Astrocyte (in vitro differentiated cells and primary cell): ENCODE results near the gene COPE. TPM values are rescaled to one million over a fixed set of nuclear protein-coding genes. Genes with fewer than 3 reads are reported as not detected.
A peak's percentile ranks its signal among the peaks of the same experiment; 100 is the strongest.

Source experiments
- DNase-seq: peaks from one replicate; pipeline ENCODE4 v3.0.0-alpha.2; 2010; ENCODE audit warnings: low read depth
- FAIRE-seq: peaks from 2 replicates; lab custom pipeline; 2011; peaks lifted over from hg19 to GRCh38; lab: Jason Lieb, UNC
- H2AFZ ChIP-seq: 2 replicates; pipeline ENCODE4 v1.6.0; 2012; ENCODE audit warnings: low read depth, low read length, inconsistent platforms
- H3K27ac ChIP-seq: 2 replicates; pipeline ENCODE4 v1.5.1; 2011; ENCODE audit warnings: low read depth, low read length, inconsistent platforms
- H3K27me3 ChIP-seq: 2 replicates; pipeline ENCODE4 v1.6.0; 2011; ENCODE audit warnings: low read length, inconsistent platforms; ENCODE audit not compliant: insufficient read depth
- H3K36me3 ChIP-seq: 2 replicates; pipeline ENCODE4 v1.5.1; 2011; ENCODE audit warnings: low read length, inconsistent platforms; ENCODE audit not compliant: insufficient read depth
- H3K4me1 ChIP-seq: 2 replicates; pipeline ENCODE4 v1.5.1; 2011; ENCODE audit warnings: low read length, inconsistent platforms; ENCODE audit not compliant: insufficient read depth
- H3K4me2 ChIP-seq: 2 replicates; pipeline ENCODE4 v1.6.0; 2012; ENCODE audit warnings: low read length, inconsistent platforms
- H3K4me3 ChIP-seq: 2 replicates; pipeline ENCODE4 v1.5.1; 2011; ENCODE audit warnings: low read depth, mild to moderate bottlenecking, low read length, inconsistent platforms; ENCODE audit not compliant: insufficient read depth
- H3K79me2 ChIP-seq: 2 replicates; pipeline ENCODE4 v1.6.0; 2012; ENCODE audit warnings: mild to moderate bottlenecking, low read length, inconsistent platforms; ENCODE audit not compliant: insufficient read depth
- H3K9ac ChIP-seq: 2 replicates; pipeline ENCODE4 v1.6.0; 2012; ENCODE audit warnings: mild to moderate bottlenecking, low read length, inconsistent platforms
- H3K9me3 ChIP-seq: 2 replicates; pipeline ENCODE4 v1.5.1; 2012; ENCODE audit warnings: low read depth, mild to moderate bottlenecking, low read length, inconsistent platforms; ENCODE audit not compliant: insufficient read depth
- H4K20me1 ChIP-seq: 2 replicates; pipeline ENCODE4 v1.6.0; 2012; ENCODE audit warnings: low read length, inconsistent platforms; ENCODE audit not compliant: insufficient read depth
- H3K27ac Mint-ChIP-seq: one replicate; pipeline ENCODE4 v1.8.0; 2021; ENCODE audit warnings: mild to moderate bottlenecking, mixed read lengths; ENCODE audit not compliant: unreplicated experiment
- H3K27me3 Mint-ChIP-seq: one replicate; pipeline ENCODE4 v1.8.0; 2021; ENCODE audit warnings: low read depth, mixed read lengths; ENCODE audit not compliant: unreplicated experiment
- H3K36me3 Mint-ChIP-seq: one replicate; pipeline ENCODE4 v1.8.0; 2021; ENCODE audit warnings: low read depth, mixed read lengths; ENCODE audit not compliant: unreplicated experiment
- H3K4me1 Mint-ChIP-seq: one replicate; pipeline ENCODE4 v1.8.0; 2021; ENCODE audit warnings: low read depth, mixed read lengths; ENCODE audit not compliant: unreplicated experiment
- H3K4me3 Mint-ChIP-seq: one replicate; pipeline ENCODE4 v1.8.0; 2021; ENCODE audit warnings: mild to moderate bottlenecking, moderate library complexity, mixed read lengths; ENCODE audit not compliant: unreplicated experiment
- H3K9me3 Mint-ChIP-seq: one replicate; pipeline ENCODE4 v1.8.0; 2021; ENCODE audit warnings: mild to moderate bottlenecking, mixed read lengths; ENCODE audit not compliant: unreplicated experiment
- CTCF ChIP-seq: IDR thresholded peaks from 2 replicates; pipeline ENCODE4 v1.5.1; 2011; ENCODE audit warnings: low read depth, mild to moderate bottlenecking, inconsistent platforms, low read length, moderate library complexity; ENCODE audit not compliant: insufficient read depth
- EZH2 ChIP-seq: IDR thresholded peaks from 2 replicates; pipeline ENCODE4 v1.6.1; 2012; ENCODE audit warnings: mild to moderate bottlenecking, low read length, inconsistent platforms; ENCODE audit not compliant: insufficient read depth
- total RNA-seq: library from RNA; stranded (reverse); gene quantifications from 2 replicates; pipeline ENCODE4 v1.2.1, GENCODE V29; 2021

Gene COPE
- total RNA-seq, 1 donor from 2014 or later = 298 TPM

GRCh38 chr19:18896421-18896841 is 22.8 kb downstream of the COPE start:
- Histone ChIP-seq H3K36me3 (no peaks in the 10 kb centered on the region), H3K9me3 (no peaks in the 10 kb centered on the region), H2AFZ (peak overlapping the region; percentile 34), H3K4me2 (peak overlapping the region; percentile 83), H3K4me1 (peaks cover 9% of the 10 kb centered on the region), H4K20me1 (peaks cover 47% of the 10 kb centered on the region), H3K79me2 (no peaks in the 10 kb centered on the region), H3K9ac (no peak overlapping the region), H3K4me3 (no peak overlapping the region), H3K27ac (no peak overlapping the region), H3K27me3 (peaks cover 7% of the 10 kb centered on the region)
- H3K27ac Mint-ChIP-seq = no peak overlapping the region
- H3K4me1 Mint-ChIP-seq = peaks cover 2% of the 10 kb centered on the region
- no peaks in the 10 kb centered on the region for H3K9me3 Mint-ChIP-seq
- TF ChIP-seq EZH2 = no peak
- no peak for TF ChIP-seq CTCF
- H3K27me3 Mint-ChIP-seq = no peaks in the 10 kb centered on the region
- peaks cover 9% of the 10 kb centered on the region for H3K36me3 Mint-ChIP-seq
- FAIRE-seq (no peak), DNase-seq (no peak)
- H3K4me3 Mint-ChIP-seq = peak overlapping the region; percentile 83

- H3K9me3 ChIP-seq = no peaks in the 10 kb centered on the region
- TF ChIP-seq EZH2 = no peak
- TF ChIP-seq CTCF = no peak
- no peaks in the 10 kb centered on the region for H3K9me3 Mint-ChIP-seq
- H3K4me3 ChIP-seq = peak within 1 kb of the TSS; percentile 52
- H3K27ac ChIP-seq = no peak within 1 kb of the TSS
- H3K36me3 Mint-ChIP-seq = peaks cover 8% of the 10 kb centered on the region
- no peaks in the 10 kb centered on the region for H3K27me3 Mint-ChIP-seq
- H3K27me3 ChIP-seq = peaks cover 7% of the 10 kb centered on the region
- peak within 1 kb of the TSS; percentile 83 for H3K4me2 ChIP-seq
- peak within 1 kb of the TSS; percentile 34 for H2AFZ ChIP-seq
- no peak for DNase-seq
- H3K27ac Mint-ChIP-seq = no peak within 1 kb of the TSS
- H3K9ac ChIP-seq = no peak within 1 kb of the TSS
- no peaks in the 10 kb centered on the region for H3K36me3 ChIP-seq
- H3K79me2 ChIP-seq = no peaks in the 10 kb centered on the region
- H3K4me3 Mint-ChIP-seq = peak within 1 kb of the TSS; percentile 84
- H4K20me1 ChIP-seq = peaks cover 44% of the 10 kb centered on the region
- peaks cover 9% of the 10 kb centered on the region for H3K4me1 ChIP-seq
- FAIRE-seq = no peak
- H3K4me1 Mint-ChIP-seq = peaks cover 2% of the 10 kb centered on the region
Measured at GRCh38 chr19:18895824-18896341, 23.3 kb downstream of the COPE start, which contains the start of gene CERS1. CERS1 (minus strand) TSS chr19:18896158; CDS start chr19:18896072, 86 bp downstream.
